GM19395 (cell line): Measurements from ENCODE around the gene GNA14.
"Not testable (repeated sequence)": the region's sequence is repeated elsewhere in the genome, so short reads cannot be mapped to it uniquely, and the experiment has no call there.

Experiments used
- ATAC-seq: cut with Tn5 transposase; IDR thresholded peaks from one replicate; pipeline ENCODE4 v1.9.1; 2021; ENCODE audit warnings: mild to moderate bottlenecking, moderate library complexity; ENCODE audit not compliant: unreplicated experiment

The GNA14 gene

GRCh38 chr9:77648234-77649108 lies at the start of gene GNA14:
Gene GNA14 (minus strand): TSS chr9:77648322. CDS start chr9:77647793, 529 bp downstream.
- ATAC-seq, result no peak

- ATAC-seq, result no peak
These were observed 49.3 kb upstream of the GNA14 start for GRCh38 chr9:77697238-77697984.

- ATAC-seq, result not testable (repeated sequence)
These were observed 42.6 kb upstream of the GNA14 start for GRCh38 chr9:77690723-77691122.

- ATAC-seq, result not testable (repeated sequence)
These were observed 42.0 kb upstream of the GNA14 start for GRCh38 chr9:77690119-77690518.

GRCh38 chr9:77687737-77688136 lies 39.6 kb upstream of the GNA14 start:
- ATAC-seq, result not testable (repeated sequence)

GRCh38 chr9:77680581-77680980 lies 32.5 kb upstream of the GNA14 start:
- ATAC-seq, result no peak

- ATAC-seq, result no peak
These were observed 31.7 kb upstream of the GNA14 start for GRCh38 chr9:77679661-77680368.

GRCh38 chr9:77679088-77679487 lies 31.0 kb upstream of the GNA14 start:
- no peak for ATAC-seq

GRCh38 chr9:77677957-77678535 lies 29.9 kb upstream of the GNA14 start:
- no peak for ATAC-seq

GRCh38 chr9:77677397-77677796 lies 29.3 kb upstream of the GNA14 start:
- ATAC-seq, result no peak

GRCh38 chr9:77673941-77674791 lies 26.0 kb upstream of the GNA14 start:
- no peak for ATAC-seq

GRCh38 chr9:77672183-77672582 lies 24.1 kb upstream of the GNA14 start:
- no peak for ATAC-seq

GRCh38 chr9:77667151-77667550 lies 19.0 kb upstream of the GNA14 start:
- no peak for ATAC-seq

GRCh38 chr9:77663754-77664153 lies 15.6 kb upstream of the GNA14 start:
- no peak for ATAC-seq

- ATAC-seq, result no peak
These were observed 13.5 kb upstream of the GNA14 start for GRCh38 chr9:77661566-77662085.

- no peak for ATAC-seq
These were observed 11.8 kb upstream of the GNA14 start for GRCh38 chr9:77659926-77660325.

GRCh38 chr9:77651203-77651602 lies 3.1 kb upstream of the GNA14 start:
- no peak for ATAC-seq

GRCh38 chr9:77649109-77649812 lies 1.1 kb upstream of the GNA14 start:
- ATAC-seq, result no peak
